Panc1 (cell line): Measurements from ENCODE around the gene PAOX. TPM values are rescaled to one million over a fixed set of nuclear protein-coding genes. Genes with fewer than 3 reads are reported as not detected.

Experiments
- ATAC-seq: fragments of 200-7000 bp; cut with Tn5 transposase; 2 replicates; pipeline ENCODE4 v1.9.1; 2020; ENCODE audit warnings: mild to moderate bottlenecking, moderate library complexity
- BruUV-seq: library from RNA; stranded (reverse); fragments of 400-500 nt; replicated peaks from 2 replicates; lab custom pipeline; 2021; lab: Mats Ljungman, UMichigan
- CTCF ChIA-PET: fragments of 300-600 bp; sonication (Branson Sonifier 250); formaldehyde crosslinking; loops from one replicate; lab custom pipeline; 2022; ENCODE audit warnings: antibody characterized with exemption; lab: Charles Lee
- POLR2A ChIA-PET: fragments of 300-600 bp; sonication (Branson Sonifier 250); formaldehyde crosslinking; loops from one replicate; lab custom pipeline; 2022; ENCODE audit warnings: antibody characterized with exemption; lab: Charles Lee
- DNase-seq: peaks from one replicate; pipeline ENCODE4 v3.0.0-alpha.2; 2010; ENCODE audit warnings: low read depth, low spot score
- H3K27ac ChIP-seq: 2 replicates; pipeline ENCODE4 v1.5.1; 2011; ENCODE audit warnings: mild to moderate bottlenecking, low read length, inconsistent platforms
- H3K27me3 ChIP-seq: fragments of 200-500 bp; sonication (Bioruptor generic); 2 replicates; pipeline ENCODE4 v1.6.0; 2014; ENCODE audit warnings: low read length, inconsistent platforms; ENCODE audit not compliant: control insufficient read depth, insufficient read depth
- H3K36me3 ChIP-seq: fragments of 200-500 bp; sonication (Bioruptor generic); 2 replicates; pipeline ENCODE4 v1.5.1; 2014; ENCODE audit warnings: inconsistent platforms, mild to moderate bottlenecking, low read length, moderate library complexity; ENCODE audit not compliant: control insufficient read depth, insufficient read depth
- H3K4me1 ChIP-seq: 2 replicates; pipeline ENCODE4 v1.5.1; 2011; ENCODE audit warnings: inconsistent platforms, mild to moderate bottlenecking, low read length, moderate library complexity; ENCODE audit not compliant: control insufficient read depth, insufficient read depth
- H3K4me3 ChIP-seq, 2 experiments: 2 replicates each; pipeline ENCODE4 v1.5.1; 2011 to 2012; ENCODE audit warnings: low read depth in 2 of 2, low read length in 2 of 2, mild to moderate bottlenecking in 2 of 2, inconsistent platforms in 1 of 2, moderate library complexity in 1 of 2
- H3K9me3 ChIP-seq: fragments of 200-500 bp; sonication (Bioruptor generic); 2 replicates; pipeline ENCODE4 v1.5.1; 2014; ENCODE audit warnings: low read depth, mild to moderate bottlenecking, inconsistent platforms, low read length, moderate library complexity; ENCODE audit not compliant: control insufficient read depth, insufficient read depth
- POLR2AphosphoS5 ChIP-seq: IDR thresholded peaks from 2 replicates; pipeline ENCODE4 v1.6.1; 2012; ENCODE audit warnings: mild to moderate bottlenecking, low read depth, low read length, moderate library complexity
- SIN3A ChIP-seq: IDR thresholded peaks from 2 replicates; pipeline ENCODE4 v1.6.1; 2012; ENCODE audit warnings: low read depth, mild to moderate bottlenecking, low read length, moderate library complexity, borderline replicate concordance; ENCODE audit not compliant: insufficient read depth
- TCF7L2 ChIP-seq: IDR thresholded peaks from 2 replicates; pipeline ENCODE4 v1.6.1; 2011; ENCODE audit warnings: mild to moderate bottlenecking, low read depth, low read length, inconsistent platforms
- in situ Hi-C: cut with HindIII; loops from 2 replicates; pipeline ENCODE4 v1.10.0; 2016; ENCODE audit warnings: low sequenced_read_pairs, low pct_unique_long_range_greater_than_20kb
- intact Hi-C: fragments of 100-400 bp; cut with micrococcal nuclease; formaldehyde crosslinking; loops from one replicate; pipeline ENCODE4 v1.10.0; 2022; ENCODE audit not compliant: unreplicated experiment
- total RNA-seq: library from RNA; stranded (reverse); gene quantifications from one replicate; pipeline ENCODE4 v1.2.1, GENCODE V29; 2021; ENCODE audit not compliant: unreplicated experiment
- TF ChIP-seq, protein P1 (sequence below): fragments of 450-650 bp; IDR thresholded peaks from 2 replicates; pipeline ENCODE4 v1.5.1; 2017; ENCODE audit warnings: mild to moderate bottlenecking
- TF ChIP-seq, protein P2 (sequence below), 2 experiments: IDR thresholded peaks; 2 replicates each; pipeline ENCODE4 v1.6.1; 2011 to 2012; ENCODE audit warnings: low read depth in 2 of 2, control low read depth in 1 of 2, low read length in 1 of 2, mild to moderate bottlenecking in 1 of 2, moderate library complexity in 1 of 2; ENCODE audit not compliant: insufficient read depth in 1 of 2

Gene PAOX
- total RNA-seq, 1 experiment from 2014 or later: 9.3 TPM

- CTCF ChIA-PET: no interaction called here
Measured at GRCh38 chr10:133350283-133350949, 28.6 kb upstream of the PAOX start.

DNA sequence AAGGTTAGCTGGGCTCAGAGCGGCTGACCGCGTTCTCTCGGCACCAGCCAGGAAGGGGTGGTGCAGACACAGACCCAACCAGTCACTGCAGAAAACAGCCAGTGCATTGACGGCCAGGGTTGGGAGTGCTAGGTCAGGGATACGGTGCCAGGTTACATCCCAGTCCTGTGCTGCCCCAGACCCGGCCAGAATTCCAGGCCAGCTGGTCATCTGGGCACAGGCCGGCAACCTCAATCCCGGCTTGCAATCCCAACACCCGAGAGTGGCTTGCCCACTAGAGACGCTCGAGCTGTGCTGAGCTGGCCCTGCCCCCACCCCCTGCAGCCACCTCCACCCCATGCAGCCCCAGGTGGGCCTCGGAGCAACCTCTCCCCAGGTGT lies 28.1 kb upstream of the PAOX start:
- Histone ChIP-seq H3K27me3 (no peaks in the 10 kb centered on the region), H3K4me1 (peaks cover 11% of the 10 kb centered on the region; the same call in 1 of the 2 replicates), H3K4me3 (no peak overlapping the region), H3K36me3 (no peaks in the 10 kb centered on the region), H3K27ac (no peak overlapping the region), H3K9me3 (no peaks in the 10 kb centered on the region)
- DNase-seq: no peak
- ChIA-PET POLR2A (no interaction called here), CTCF (no interaction called here)
- TF ChIP-seq, protein P1, sequence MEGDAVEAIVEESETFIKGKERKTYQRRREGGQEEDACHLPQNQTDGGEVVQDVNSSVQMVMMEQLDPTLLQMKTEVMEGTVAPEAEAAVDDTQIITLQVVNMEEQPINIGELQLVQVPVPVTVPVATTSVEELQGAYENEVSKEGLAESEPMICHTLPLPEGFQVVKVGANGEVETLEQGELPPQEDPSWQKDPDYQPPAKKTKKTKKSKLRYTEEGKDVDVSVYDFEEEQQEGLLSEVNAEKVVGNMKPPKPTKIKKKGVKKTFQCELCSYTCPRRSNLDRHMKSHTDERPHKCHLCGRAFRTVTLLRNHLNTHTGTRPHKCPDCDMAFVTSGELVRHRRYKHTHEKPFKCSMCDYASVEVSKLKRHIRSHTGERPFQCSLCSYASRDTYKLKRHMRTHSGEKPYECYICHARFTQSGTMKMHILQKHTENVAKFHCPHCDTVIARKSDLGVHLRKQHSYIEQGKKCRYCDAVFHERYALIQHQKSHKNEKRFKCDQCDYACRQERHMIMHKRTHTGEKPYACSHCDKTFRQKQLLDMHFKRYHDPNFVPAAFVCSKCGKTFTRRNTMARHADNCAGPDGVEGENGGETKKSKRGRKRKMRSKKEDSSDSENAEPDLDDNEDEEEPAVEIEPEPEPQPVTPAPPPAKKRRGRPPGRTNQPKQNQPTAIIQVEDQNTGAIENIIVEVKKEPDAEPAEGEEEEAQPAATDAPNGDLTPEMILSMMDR: no peak
- TF ChIP-seq POLR2AphosphoS5 (no peak), TCF7L2 (no peak), SIN3A (no peak)
- TF ChIP-seq, protein P2, sequence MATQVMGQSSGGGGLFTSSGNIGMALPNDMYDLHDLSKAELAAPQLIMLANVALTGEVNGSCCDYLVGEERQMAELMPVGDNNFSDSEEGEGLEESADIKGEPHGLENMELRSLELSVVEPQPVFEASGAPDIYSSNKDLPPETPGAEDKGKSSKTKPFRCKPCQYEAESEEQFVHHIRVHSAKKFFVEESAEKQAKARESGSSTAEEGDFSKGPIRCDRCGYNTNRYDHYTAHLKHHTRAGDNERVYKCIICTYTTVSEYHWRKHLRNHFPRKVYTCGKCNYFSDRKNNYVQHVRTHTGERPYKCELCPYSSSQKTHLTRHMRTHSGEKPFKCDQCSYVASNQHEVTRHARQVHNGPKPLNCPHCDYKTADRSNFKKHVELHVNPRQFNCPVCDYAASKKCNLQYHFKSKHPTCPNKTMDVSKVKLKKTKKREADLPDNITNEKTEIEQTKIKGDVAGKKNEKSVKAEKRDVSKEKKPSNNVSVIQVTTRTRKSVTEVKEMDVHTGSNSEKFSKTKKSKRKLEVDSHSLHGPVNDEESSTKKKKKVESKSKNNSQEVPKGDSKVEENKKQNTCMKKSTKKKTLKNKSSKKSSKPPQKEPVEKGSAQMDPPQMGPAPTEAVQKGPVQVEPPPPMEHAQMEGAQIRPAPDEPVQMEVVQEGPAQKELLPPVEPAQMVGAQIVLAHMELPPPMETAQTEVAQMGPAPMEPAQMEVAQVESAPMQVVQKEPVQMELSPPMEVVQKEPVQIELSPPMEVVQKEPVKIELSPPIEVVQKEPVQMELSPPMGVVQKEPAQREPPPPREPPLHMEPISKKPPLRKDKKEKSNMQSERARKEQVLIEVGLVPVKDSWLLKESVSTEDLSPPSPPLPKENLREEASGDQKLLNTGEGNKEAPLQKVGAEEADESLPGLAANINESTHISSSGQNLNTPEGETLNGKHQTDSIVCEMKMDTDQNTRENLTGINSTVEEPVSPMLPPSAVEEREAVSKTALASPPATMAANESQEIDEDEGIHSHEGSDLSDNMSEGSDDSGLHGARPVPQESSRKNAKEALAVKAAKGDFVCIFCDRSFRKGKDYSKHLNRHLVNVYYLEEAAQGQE (IDR thresholded peaks at IDR 0.05; ENCODE audit: insufficient read depth in 1 of 2, low read depth in 2 of 2, low read length in 1 of 2): no peak
- intact Hi-C loops (no loop called here), in situ Hi-C loops (no loop called here)
- ATAC-seq: peak; percentile 51
- no TSS peak for BruUV-seq

More at GRCh38 chr10:133350283-133350949, 28.6 kb upstream of the PAOX start:
- DNase-seq (no peak), ATAC-seq (no peak)
- H3K36me3 ChIP-seq: no peaks in the 10 kb centered on the region
- TF ChIP-seq, protein P2 (IDR thresholded peaks at IDR 0.05; ENCODE audit: insufficient read depth in 1 of 2, low read depth in 2 of 2, low read length in 1 of 2): no peak
- TF ChIP-seq TCF7L2: no peak
- TF ChIP-seq, protein P1: no peak
- TF ChIP-seq POLR2AphosphoS5: no peak
- TF ChIP-seq SIN3A: no peak
- H3K27ac ChIP-seq: no peak overlapping the region
- no peaks in the 10 kb centered on the region for H3K27me3 ChIP-seq
- intact Hi-C loops: no loop called here
- H3K4me1 ChIP-seq: peaks cover 11% of the 10 kb centered on the region; the same call in 1 of the 2 replicates
- H3K4me3 ChIP-seq: no peak overlapping the region
- BruUV-seq: no TSS peak
- in situ Hi-C loops: no loop called here
- no peaks in the 10 kb centered on the region for H3K9me3 ChIP-seq
- POLR2A ChIA-PET: no interaction called here
